Stimulated activated CD8-positive, alpha-beta memory T cell treated with anti-CD3 and anti-CD28 coated beads, Interleukin-4, amount 100 ng/mL, for 4 hours (primary cell): ENCODE data around the gene VWA1.
"Not testable (repeated sequence)": the region's sequence is repeated elsewhere in the genome, so short reads cannot be mapped to it uniquely, and the experiment has no call there.

ENCODE experiments used
- DNase-seq, 2 donors: peaks; one replicate each; pipeline ENCODE4 v3.0.0-alpha.2; 2020; ENCODE audit warnings: low read depth in 2 of 2, low spot score in 1 of 2

The VWA1 gene

GRCh38 chr1:1434824-1435105, 725 bp upstream of the VWA1 start:
- DNase-seq, result no peak

DNA sequence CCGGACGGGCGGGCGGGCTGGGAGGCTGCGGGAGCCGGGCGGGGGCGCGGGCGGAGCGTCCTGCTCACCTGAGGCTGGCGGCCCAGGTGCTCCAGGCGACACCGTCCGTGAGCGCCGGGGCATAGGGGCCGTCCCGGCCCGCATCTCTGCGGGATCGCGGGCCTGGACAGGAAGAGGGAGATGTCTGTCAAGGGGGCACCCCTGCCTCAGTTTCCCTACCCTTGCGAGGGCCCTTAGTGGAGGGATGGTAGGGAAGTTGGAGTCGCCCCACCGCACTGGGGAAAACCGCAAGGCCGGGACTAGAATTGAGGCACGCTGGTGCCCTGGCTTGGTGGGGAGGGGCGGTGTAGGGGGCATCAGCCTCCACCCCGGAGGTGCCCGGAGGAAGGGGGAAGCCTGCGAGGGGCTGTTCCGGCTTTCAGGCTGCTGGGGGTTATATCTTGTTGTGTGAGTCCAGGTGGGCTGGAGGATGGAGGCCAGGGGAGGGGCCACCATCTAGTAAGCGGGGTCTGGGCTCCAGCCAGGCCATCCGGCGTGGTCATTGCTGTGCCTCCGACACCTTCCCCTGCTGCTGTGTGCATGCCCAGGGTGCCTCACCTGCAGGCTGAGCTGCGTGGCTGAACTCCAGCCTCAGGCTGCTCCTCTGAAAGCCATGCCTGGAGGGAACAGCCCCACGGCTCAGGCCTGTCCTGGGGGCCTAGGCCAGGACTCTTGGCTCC, 580 bp downstream of the VWA1 start:
- no peak for DNase-seq

- DNase-seq, result no peak
Observed at GRCh38 chr1:1436630-1437032, 1.1 kb downstream of the VWA1 start.

GRCh38 chr1:1437033-1437903, 1.8 kb downstream of the VWA1 start:
- no peak for DNase-seq

DNA sequence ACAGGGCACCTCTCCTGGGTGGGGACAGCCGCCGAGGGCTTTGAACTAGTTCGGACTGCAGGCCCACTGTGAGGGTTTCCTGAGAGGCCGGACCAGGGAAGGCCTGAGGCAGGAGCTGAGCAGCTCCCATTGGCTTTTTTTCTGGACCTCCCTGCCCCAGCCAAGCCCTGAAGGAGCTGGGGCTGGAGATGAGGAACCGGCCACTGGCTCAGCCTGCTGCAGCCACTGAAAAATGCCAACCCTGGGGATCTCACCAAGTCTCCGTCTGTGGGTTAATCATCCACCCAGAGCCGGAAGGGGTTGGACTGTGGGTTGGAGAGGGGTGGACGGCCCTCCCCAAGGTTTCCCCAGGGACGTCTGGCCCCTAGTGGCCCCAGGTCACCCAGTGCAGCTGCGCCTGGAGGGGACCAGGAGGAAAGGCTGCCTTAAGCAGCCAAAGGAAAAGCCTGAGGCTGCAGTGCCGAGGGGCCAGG, 2.5 kb downstream of the VWA1 start:
- no peak for DNase-seq

- no peak for DNase-seq
Observed at GRCh38 chr1:1438531-1439381, 3.3 kb downstream of the VWA1 start.

DNA sequence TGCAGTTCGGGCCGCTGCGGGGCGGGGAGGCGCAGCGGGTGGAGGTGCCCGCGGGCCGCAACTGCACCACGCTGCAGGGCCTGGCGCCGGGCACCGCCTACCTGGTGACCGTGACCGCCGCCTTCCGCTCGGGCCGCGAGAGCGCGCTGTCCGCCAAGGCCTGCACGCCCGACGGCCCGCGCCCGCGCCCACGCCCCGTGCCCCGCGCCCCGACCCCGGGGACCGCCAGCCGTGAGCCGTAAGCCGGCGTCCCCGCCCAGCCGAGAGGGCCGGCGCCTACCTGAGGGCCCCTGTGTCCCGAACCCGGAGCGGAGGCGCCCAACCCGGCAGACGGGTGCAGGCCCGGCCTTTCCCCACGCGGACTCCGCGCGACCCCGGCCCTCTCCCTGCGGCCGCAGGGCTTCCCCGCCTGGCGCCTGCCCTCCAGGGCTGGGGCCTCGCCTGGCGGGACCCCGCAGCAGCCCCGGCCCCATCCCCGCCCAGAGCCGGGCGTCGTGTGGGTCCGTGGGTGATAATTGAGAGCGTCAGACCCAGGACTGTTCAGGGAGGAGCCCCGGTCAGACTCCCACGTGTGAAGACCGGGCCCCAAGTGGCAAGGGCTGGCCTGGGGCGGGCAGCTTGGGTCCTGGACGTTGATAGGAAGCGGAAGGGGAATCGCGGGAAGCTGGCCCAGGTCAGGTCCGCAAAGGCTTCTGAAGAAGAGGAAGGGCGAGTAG, 4.2 kb downstream of the VWA1 start:
- DNase-seq, result no peak

DNA sequence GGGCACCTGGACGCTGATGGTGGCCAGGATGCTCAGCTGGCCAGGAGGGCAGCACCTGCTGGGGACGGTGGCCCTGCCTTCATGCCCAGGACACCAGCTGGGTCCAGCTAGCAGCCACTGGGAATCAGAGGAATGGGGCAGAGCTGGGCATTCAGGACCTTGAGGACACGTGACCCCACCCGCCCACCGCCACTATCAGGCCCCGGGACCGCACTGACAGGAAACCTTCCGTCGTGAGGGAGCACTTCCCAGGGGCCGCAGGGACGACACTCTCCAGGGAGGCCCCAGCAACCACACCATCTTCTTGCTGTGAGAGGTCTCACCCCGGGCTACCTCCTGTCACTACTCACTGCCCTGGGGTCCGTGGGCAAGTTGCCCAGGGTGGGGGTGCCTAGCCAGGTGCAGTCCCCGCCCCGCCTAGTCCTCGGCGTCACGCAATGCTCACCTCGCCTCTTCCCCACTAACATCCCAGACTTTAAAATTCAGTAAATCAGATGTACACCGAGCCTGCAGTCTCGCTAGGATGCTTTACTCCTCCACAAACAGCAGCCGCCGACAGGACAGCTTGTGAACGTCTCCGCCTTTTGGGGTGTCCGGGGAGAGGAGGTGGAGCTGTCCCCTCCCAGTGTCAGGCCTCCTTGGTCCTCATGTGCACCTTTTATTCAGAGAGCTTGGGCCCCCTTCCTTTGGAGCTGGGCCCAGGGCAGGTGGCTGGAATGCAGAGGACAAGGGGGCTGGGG, 4.9 kb downstream of the VWA1 start:
- DNase-seq, result no peak

GRCh38 chr1:1441002-1441888, 5.8 kb downstream of the VWA1 start:
- DNase-seq, result peak; percentile 26 to 33

GRCh38 chr1:1442069-1442770, 6.7 kb downstream of the VWA1 start:
- DNase-seq, result no peak

- not testable (repeated sequence) for DNase-seq
Observed at GRCh38 chr1:1446631-1447030, 11.1 kb downstream of the VWA1 start.

GRCh38 chr1:1449099-1449739, 13.7 kb downstream of the VWA1 start, which contains the start of gene ATAD3C:
TSS of gene ATAD3C (plus strand) at chr1:1449689. CDS start at chr1:1450684, 995 bp downstream.
- no peak for DNase-seq

DNA sequence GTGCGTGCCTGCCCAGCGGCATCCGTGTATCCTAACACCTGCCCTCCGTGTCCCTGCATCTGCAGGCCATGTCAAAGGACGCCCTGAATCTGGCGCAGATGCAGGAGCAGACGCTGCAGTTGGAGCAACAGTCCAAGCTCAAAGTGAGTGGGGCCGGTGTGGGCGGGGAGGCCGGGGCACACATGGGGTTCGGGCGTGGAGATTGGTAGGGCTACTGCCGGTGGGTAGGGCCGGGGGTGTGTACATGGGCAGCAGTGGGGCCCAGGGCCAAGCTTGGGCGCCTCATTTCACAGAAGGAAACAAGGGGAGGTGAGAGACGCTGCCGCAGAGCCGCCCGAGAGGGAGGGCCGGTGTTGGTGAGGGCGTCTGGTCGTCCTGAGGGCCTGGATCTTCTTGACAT, 15.1 kb downstream of the VWA1 start:
- not testable (repeated sequence) for DNase-seq

DNA sequence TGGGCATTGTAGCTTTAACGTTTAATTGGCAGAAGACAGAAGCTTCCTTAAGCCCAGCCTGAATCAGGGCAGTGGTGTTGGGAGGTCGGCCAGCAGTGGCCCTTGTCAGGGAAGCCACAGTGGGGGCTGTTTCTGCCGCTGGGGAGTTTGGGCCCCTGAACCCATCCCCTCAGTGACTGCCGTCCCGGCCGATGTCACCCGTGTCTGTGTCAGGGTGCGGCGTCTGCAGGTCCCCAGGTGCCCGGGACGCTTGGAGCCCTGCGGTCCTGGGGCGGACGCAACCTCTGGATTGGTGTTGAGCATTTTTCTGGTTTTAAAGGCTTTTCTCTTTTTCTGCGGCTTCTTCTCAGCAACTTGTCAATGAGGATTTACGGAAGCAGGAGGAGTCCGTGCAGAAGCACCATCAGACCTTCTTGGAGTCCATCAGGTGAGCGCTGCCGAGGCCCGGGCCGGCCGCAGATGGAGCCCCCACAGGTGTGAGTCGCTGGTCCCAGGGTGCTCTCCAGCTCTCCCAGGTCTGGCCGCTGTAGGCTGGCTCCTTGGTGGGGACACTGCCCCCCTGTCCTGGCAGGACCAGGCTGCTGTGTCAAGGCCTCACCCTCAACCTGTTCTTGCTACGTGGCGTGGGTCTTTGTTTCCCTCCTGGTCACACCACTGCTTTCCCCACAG, 16.3 kb downstream of the VWA1 start:
- no peak for DNase-seq

DNA sequence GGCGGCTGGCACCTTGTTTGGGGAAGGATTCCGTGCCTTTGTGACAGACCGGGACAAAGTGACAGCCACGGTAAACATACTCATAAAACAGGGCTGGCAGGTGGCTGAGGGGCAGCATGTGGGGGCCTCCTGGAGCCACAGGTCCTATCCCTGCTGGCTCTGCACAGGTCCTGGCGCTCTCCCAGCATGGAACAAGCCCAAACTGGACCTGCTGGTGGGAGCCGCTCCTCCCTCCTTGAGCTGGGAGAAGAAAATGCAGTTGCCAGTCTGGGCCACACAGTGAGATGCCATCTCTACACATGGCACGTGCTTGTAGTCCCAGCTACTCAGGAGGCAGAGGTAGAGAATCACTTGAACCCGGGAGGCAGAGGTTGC, 16.9 kb downstream of the VWA1 start:
- not testable (repeated sequence) for DNase-seq

- no peak for DNase-seq
Observed at GRCh38 chr1:1452882-1453281, 17.4 kb downstream of the VWA1 start.

- DNase-seq, result not testable (repeated sequence)
Observed at GRCh38 chr1:1454286-1455056, 19.0 kb downstream of the VWA1 start.
